GM12874 (cell line): ENCODE results near the gene OR2T11.

ENCODE experiments used
- TF ChIP-seq, protein P1 (sequence below): IDR thresholded peaks from 2 replicates; pipeline ENCODE4 v1.5.1; 2011; ENCODE audit warnings: low read depth, mild to moderate bottlenecking, control low read depth, low read length, moderate library complexity; ENCODE audit not compliant: insufficient read depth

OR2T11 gene

DNA sequence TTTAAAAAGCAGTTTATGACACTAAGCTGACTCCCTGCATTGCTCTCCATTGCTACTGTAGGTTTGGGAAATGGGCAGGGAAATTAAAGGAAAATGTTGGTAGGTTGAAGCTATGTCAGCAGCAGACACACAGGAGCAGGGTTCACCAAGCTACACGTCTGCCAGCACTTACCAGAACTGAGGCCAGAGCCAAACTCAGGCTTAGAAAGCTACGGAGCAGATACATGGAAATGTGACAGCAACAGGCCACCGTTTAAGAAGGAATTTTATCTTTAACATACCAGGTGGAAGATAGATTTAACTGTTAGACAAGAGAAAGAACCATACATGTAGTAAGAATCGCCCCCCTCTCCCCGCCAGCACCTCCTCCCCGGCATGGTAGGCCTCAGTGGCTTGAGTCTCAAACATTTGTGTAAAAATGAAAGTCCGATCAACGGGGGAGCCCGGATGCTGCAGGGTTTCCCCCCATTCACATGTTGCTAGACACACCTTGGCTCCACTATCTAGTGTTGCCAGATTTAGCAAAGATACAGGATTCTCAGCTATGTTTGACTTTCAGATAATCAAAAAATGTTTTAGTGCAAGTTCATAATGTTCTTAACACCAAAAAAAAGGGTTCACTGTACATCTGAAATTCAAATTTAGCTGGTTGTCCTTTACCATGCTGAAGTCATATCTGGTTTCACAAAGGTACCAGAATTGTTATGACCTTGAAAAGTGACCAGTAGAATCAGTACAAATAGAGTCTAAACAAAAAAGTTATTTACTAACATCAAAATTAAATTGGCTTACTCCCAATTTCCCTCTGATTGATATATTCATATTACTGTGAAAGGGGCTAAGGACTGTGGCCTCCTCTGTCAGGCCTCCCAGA is 6.7 kb downstream of the OR2T11 start:
- TF ChIP-seq, protein P1, sequence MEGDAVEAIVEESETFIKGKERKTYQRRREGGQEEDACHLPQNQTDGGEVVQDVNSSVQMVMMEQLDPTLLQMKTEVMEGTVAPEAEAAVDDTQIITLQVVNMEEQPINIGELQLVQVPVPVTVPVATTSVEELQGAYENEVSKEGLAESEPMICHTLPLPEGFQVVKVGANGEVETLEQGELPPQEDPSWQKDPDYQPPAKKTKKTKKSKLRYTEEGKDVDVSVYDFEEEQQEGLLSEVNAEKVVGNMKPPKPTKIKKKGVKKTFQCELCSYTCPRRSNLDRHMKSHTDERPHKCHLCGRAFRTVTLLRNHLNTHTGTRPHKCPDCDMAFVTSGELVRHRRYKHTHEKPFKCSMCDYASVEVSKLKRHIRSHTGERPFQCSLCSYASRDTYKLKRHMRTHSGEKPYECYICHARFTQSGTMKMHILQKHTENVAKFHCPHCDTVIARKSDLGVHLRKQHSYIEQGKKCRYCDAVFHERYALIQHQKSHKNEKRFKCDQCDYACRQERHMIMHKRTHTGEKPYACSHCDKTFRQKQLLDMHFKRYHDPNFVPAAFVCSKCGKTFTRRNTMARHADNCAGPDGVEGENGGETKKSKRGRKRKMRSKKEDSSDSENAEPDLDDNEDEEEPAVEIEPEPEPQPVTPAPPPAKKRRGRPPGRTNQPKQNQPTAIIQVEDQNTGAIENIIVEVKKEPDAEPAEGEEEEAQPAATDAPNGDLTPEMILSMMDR: no peak

DNA sequence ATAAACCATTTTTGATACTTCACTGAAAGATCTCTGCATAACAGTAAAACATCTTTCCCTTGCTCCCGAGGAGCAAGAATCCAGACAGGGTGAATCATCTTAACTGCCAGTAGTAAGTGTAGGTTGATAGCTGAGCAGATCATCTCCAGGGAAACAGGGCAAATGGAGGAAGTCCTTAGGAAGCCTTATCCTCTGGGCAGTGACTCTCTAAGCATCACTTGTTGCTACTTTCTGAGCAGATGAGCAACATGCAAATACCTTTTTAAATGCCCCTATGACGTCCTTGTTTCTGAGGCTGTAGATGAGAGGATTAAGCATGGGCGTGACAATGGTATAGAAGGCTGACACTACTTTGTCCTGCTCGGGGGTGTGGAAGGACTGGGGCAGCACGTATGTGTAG is 8.9 kb downstream of the OR2T11 start:
- TF ChIP-seq, protein P1: no peak

DNA sequence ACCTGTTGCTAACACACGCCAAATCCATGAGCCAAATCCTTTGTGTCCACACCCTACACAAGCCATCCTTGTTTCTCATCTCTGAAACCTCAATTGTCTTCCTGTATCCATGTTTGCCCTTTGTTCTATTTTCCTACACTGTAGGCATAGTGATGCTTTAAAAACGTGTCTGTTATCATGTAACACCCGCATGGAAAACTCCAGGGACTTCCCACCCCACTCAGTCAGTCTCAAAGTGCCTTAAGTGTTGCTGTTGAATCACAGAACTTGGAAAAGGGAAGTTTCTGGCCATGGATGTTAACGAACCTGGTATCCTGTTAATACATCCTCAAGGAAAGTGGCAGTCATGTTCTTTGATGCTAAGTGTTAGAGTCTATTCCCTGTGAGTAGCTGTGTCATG is 9.7 kb downstream of the OR2T11 start:
- TF ChIP-seq, protein P1: no peak

DNA sequence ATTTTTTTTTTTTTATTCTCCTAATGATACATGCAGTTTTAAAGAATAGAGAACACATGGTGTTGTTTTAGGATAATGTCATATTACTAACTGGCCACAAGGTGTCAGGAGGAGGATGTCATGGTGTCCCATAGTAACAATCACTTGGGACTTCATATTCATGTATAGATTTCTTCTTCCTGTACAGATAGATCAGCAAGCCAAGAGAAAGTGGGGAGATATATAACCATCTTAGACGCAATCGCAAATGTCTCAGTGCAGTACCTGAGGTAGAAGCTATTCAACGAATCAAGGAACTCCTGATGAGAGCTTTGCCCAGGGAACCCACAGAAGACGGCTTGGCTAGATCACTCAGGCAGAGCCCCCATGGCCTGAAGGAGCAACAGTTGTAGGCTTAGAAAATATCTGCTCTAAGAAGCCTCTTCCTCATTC is 12.3 kb downstream of the OR2T11 start:
- TF ChIP-seq, protein P1: peak; percentile 30; the same call in 1 of the 2 replicates

DNA sequence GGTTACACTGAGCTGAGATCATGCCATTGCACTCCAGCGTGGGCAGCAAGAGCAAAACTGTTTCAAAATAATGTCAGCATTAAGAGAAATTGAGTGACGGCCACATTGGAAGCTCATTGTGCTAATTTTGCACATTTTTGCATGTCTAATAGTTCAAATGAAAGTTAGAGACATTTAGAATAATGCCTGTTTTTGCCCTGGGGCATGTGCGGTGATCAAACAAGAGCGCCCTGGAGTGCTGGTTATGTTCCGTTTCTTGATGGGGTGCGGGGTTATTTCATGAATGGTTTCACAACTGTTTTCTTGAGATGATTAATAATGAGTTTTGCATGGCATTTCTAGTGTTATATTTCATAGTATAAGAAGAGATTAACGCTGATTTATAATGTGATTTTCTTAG is 13.1 kb downstream of the OR2T11 start:
- TF ChIP-seq, protein P1: no peak

DNA sequence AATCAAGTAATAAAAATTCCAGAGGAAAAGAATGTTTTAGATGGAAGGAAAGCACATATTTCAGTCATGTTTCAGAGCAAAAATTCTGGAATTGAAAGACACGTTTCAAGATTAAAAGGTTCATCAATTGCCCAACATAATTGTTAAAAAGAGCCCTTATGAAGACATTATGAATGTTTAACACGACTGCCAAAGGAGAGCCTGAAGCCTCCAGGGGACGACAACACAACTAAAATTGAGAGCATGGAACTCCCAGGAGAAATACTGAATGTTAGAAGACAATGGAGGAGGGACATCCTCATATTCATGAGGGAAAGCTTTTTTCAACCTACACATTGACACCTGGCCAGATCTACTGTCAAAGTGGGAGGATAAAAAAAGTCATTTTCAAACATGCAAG is 16.0 kb downstream of the OR2T11 start:
- TF ChIP-seq, protein P1: peak; percentile 52; the same call in 1 of the 2 replicates

DNA sequence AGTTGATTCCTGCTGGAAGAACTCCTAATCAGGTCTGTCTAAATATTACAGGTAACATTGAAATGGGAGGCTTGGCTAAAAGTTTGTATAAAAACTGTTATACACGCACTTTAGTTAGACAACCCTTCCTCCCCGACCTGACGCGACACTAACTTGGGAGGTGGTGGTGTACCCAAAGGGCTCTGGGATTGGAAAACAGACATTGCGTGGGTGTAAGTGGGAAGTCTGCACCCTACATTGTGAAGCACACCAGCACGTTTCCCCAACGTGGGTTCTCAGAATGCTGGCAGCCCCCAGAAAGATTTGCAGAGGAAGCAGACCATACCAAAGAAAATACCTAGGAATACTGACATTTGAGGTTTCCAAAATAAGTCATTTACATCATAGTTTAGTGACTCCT is 16.8 kb downstream of the OR2T11 start:
- TF ChIP-seq, protein P1: no peak
